ENCODE results near the gene THAP6.

THAP6 gene

GRCh38 chr4:75566911-75567310 lies 52.6 kb downstream of the THAP6 start:
- Histone ChIP-seq H3K79me2 (no peaks in the 10 kb centered on the region), H2AFZ (no peak overlapping the region), H3K4me1 (no peaks in the 10 kb centered on the region), H3K4me3 (ENCODE audit: low read depth, low read length) (no peak overlapping the region), H3K27ac (no peak overlapping the region), H3K27me3 (ENCODE audit: control insufficient read depth, insufficient read depth, low read length) (no peaks in the 10 kb centered on the region), H3K36me3 (ENCODE audit: control insufficient read depth, insufficient read depth, low read length) (no peaks in the 10 kb centered on the region), H3K9me3 (ENCODE audit: control insufficient read depth, low read length) (no peaks in the 10 kb centered on the region), H3K4me2 (ENCODE audit: low read length) (no peak overlapping the region), H3K9ac (no peak overlapping the region)
- TF ChIP-seq, protein P1, sequence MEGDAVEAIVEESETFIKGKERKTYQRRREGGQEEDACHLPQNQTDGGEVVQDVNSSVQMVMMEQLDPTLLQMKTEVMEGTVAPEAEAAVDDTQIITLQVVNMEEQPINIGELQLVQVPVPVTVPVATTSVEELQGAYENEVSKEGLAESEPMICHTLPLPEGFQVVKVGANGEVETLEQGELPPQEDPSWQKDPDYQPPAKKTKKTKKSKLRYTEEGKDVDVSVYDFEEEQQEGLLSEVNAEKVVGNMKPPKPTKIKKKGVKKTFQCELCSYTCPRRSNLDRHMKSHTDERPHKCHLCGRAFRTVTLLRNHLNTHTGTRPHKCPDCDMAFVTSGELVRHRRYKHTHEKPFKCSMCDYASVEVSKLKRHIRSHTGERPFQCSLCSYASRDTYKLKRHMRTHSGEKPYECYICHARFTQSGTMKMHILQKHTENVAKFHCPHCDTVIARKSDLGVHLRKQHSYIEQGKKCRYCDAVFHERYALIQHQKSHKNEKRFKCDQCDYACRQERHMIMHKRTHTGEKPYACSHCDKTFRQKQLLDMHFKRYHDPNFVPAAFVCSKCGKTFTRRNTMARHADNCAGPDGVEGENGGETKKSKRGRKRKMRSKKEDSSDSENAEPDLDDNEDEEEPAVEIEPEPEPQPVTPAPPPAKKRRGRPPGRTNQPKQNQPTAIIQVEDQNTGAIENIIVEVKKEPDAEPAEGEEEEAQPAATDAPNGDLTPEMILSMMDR (IDR thresholded peaks at IDR 0.05), result no peak

DNA sequence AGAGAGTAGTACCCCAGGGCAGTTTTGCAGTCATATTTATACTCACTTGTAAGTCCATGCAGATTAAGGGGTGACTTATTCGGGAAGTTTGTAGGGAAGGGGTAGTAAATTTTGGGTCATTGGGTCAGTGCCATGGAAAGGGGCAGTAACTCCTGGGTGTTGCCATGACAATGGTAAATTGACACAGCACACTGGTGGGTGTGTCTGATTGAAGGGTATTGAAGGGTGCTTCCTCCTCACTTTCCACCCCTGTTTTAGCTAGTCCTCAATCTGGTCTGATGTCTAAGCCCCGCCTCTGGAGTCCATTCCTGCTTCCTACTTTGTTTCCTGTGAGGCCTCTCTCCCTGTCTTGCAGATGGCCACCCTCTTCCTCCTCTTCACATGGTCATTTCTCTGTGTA lies 53.5 kb downstream of the THAP6 start:
- no peaks in the 10 kb centered on the region for H3K4me1 ChIP-seq
- H3K4me3 ChIP-seq (ENCODE audit: low read depth, low read length), result no peak overlapping the region
- no peaks in the 10 kb centered on the region for H3K79me2 ChIP-seq
- H3K36me3 ChIP-seq (ENCODE audit: control insufficient read depth, insufficient read depth, low read length), result no peaks in the 10 kb centered on the region
- H3K9ac ChIP-seq, result no peak overlapping the region
- H2AFZ ChIP-seq, result no peak overlapping the region
- H3K4me2 ChIP-seq (ENCODE audit: low read length), result no peak overlapping the region
- no peak overlapping the region for H3K27ac ChIP-seq
- no peaks in the 10 kb centered on the region for H3K27me3 ChIP-seq (ENCODE audit: control insufficient read depth, insufficient read depth, low read length)
- no peaks in the 10 kb centered on the region for H3K9me3 ChIP-seq (ENCODE audit: control insufficient read depth, low read length)
- TF ChIP-seq, protein P1 (IDR thresholded peaks at IDR 0.05), result no peak
